Heart left ventricle (tissue), 13 donors: ENCODE results near the gene PPID.

Experiments used
- POLR2A ChIP-seq, 2 donors: fragments of 450-650 bp; IDR thresholded peaks; one replicate each; pipeline ENCODE4 v1.6.1; 2017; ENCODE audit warnings: antibody characterized with exemption in 2 of 2, mild to moderate bottlenecking in 2 of 2, moderate library complexity in 2 of 2
- TF ChIP-seq, protein P1 (sequence below), 12 donors: fragments of 200-600 bp; sonication (generic) in 4 of 12; IDR thresholded peaks; one replicate each; pipeline versions ENCODE4 v1.5.0 to v1.8.0; 2018 to 2022; ENCODE audit warnings: antibody characterized with exemption in 12 of 12, mild to moderate bottlenecking in 5 of 12
- donor health status: ischemic (EF 13 %, LVEDD 7.1; RV severe dilation, severe dysfunction).
- donor health status: DM: no; HTN: yes; CAD: no.
- donor health status: DM: no; HTN: no; CAD: no.
- donor health status: ischemic (EF 25% LVEDD 6.9; RV normal size, moderate dysfunction).
- donor health status: ischemic (EF 25% LVEDD 5.7; RV mildly dilated, moderate dysfunction).
- donor health status: ischemic (EF 35%, LVEDD 5.7; RV mildly dilated, moderate dysfunction).
- donor health status: nonischemic (EF 11% LVEDD 7.7; RV severe dilation, severe dysfunction).
- donor health status: DM: yes; HTN: yes; CAD: no.
- donor health status: PGD.
- donor health status: ischemic (EF 29% LVEDD 5.4; RV normal size, mild dysfunction).
- donor health status: nonischemic (EF 23%, LVEDD 6.1; RV moderate dilation, normal function).

- TF ChIP-seq, protein P1, sequence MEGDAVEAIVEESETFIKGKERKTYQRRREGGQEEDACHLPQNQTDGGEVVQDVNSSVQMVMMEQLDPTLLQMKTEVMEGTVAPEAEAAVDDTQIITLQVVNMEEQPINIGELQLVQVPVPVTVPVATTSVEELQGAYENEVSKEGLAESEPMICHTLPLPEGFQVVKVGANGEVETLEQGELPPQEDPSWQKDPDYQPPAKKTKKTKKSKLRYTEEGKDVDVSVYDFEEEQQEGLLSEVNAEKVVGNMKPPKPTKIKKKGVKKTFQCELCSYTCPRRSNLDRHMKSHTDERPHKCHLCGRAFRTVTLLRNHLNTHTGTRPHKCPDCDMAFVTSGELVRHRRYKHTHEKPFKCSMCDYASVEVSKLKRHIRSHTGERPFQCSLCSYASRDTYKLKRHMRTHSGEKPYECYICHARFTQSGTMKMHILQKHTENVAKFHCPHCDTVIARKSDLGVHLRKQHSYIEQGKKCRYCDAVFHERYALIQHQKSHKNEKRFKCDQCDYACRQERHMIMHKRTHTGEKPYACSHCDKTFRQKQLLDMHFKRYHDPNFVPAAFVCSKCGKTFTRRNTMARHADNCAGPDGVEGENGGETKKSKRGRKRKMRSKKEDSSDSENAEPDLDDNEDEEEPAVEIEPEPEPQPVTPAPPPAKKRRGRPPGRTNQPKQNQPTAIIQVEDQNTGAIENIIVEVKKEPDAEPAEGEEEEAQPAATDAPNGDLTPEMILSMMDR (IDR thresholded peaks at IDR 0.05), result no peak
- TF ChIP-seq POLR2A (IDR thresholded peaks at IDR 0.05), result peak in 1 of 2 donors; percentile 70
These were observed at the start of gene PPID for GRCh38 chr4:158722917-158723793.
